SK-N-SH (cell line): ENCODE results near the gene FANCI. TPM values are rescaled to one million over a fixed set of nuclear protein-coding genes. Genes with fewer than 3 reads are reported as not detected.
A peak's percentile ranks its signal among the peaks of the same experiment; 100 is the strongest.

Experiments used
- CTCF ChIA-PET: fragments of 300-600, 350-600 bp; formaldehyde crosslinking; extraction: SDS; loops from one replicate; lab custom pipeline; 2021; lab: Yijun Ruan, JAX
- POLR2A ChIA-PET: fragments of 350-600 bp; sonication (Branson Sonifier 250); formaldehyde crosslinking; extraction: SDS; loops from one replicate; lab custom pipeline; 2020; ENCODE audit warnings: antibody characterized with exemption, inconsistent platforms; lab: Yijun Ruan, JAX
- DNase-seq: peaks from one replicate; pipeline ENCODE4 v3.0.0; 2012
- H2AFZ ChIP-seq: fragments of 200-600 bp; sonication (generic); 2 replicates; pipeline ENCODE4 v1.8.1; 2016; ENCODE audit warnings: antibody characterized with exemption, mild to moderate bottlenecking, low read depth
- H3F3A ChIP-seq: fragments of 200-600 bp; sonication (generic); replicated peaks from 2 replicates; pipeline ENCODE3; 2016; ENCODE audit warnings: antibody characterized with exemption, mild to moderate bottlenecking; ENCODE audit not compliant: insufficient read depth
- H3K27ac ChIP-seq, 2 experiments: fragments of 200-500 bp in 1 of 2; fragments of 200-600 bp in 1 of 2; sonication (Bioruptor generic) in 1 of 2; sonication (generic), shearing (Covaris generic) in 1 of 2; 2 replicates each; pipeline versions ENCODE4 v1.5.1 to v1.6.1; 2014 to 2016; ENCODE audit warnings: low read depth in 2 of 2, inconsistent platforms in 1 of 2, low read length in 1 of 2, mild to moderate bottlenecking in 1 of 2, mixed read lengths in 1 of 2
- H3K27me3 ChIP-seq: fragments of 200-600 bp; sonication (generic), shearing (Covaris generic); 2 replicates; pipeline ENCODE4 v1.6.1; 2016; ENCODE audit warnings: mixed run types; ENCODE audit not compliant: insufficient read depth
- H3K36me3 ChIP-seq, 2 experiments: fragments of 200-500 bp in 1 of 2; fragments of 200-600 bp in 1 of 2; sonication (Bioruptor generic) in 1 of 2; sonication (generic) in 1 of 2; replicated peaks in 1 of 2; 2 replicates each; pipeline versions ENCODE3 to v1.5.1; 2014 to 2016; ENCODE audit warnings: low read length in 1 of 2, mild to moderate bottlenecking in 1 of 2; ENCODE audit not compliant: insufficient read depth in 2 of 2, control insufficient read depth in 1 of 2
- H3K4me1 ChIP-seq, 2 experiments: fragments of 200-500 bp in 1 of 2; fragments of 200-600 bp in 1 of 2; sonication (Bioruptor generic) in 1 of 2; sonication (generic), shearing (Covaris generic) in 1 of 2; 2 replicates each; pipeline versions ENCODE4 v1.5.1 to v1.6.1; 2014 to 2016; ENCODE audit warnings: low read depth in 1 of 2, low read length in 1 of 2, mixed run types in 1 of 2; ENCODE audit not compliant: insufficient read depth in 2 of 2, control insufficient read depth in 1 of 2
- H3K4me2 ChIP-seq: fragments of 200-600 bp; sonication (generic), shearing (Covaris generic); 2 replicates; pipeline ENCODE4 v1.6.1; 2017; ENCODE audit warnings: mixed run types
- H3K4me3 ChIP-seq, 2 experiments: fragments of 200-500 bp in 1 of 2; fragments of 200-600 bp in 1 of 2; sonication (Bioruptor generic) in 1 of 2; sonication (generic), shearing (Covaris generic) in 1 of 2; 2 replicates each; pipeline versions ENCODE4 v1.5.1 to v1.8.1; 2014 to 2016; ENCODE audit warnings: low read depth in 2 of 2, inconsistent platforms in 1 of 2, low read length in 1 of 2, mild to moderate bottlenecking in 1 of 2, mixed read lengths in 1 of 2, moderate library complexity in 1 of 2
- H3K79me2 ChIP-seq: fragments of 200-600 bp; sonication (generic); 2 replicates; pipeline ENCODE4 v1.8.1; 2017; ENCODE audit warnings: mild to moderate bottlenecking; ENCODE audit not compliant: insufficient read depth
- H3K9ac ChIP-seq: fragments of 200-600 bp; sonication (generic); 2 replicates; pipeline ENCODE4 v1.6.1; 2017; ENCODE audit warnings: mixed run types
- H3K9me2 ChIP-seq: fragments of 200-600 bp; sonication (generic); 2 replicates; pipeline ENCODE4 v1.6.1; 2017; ENCODE audit warnings: mixed run types
- H3K9me3 ChIP-seq: fragments of 200-600 bp; sonication (generic); 2 replicates; pipeline ENCODE4 v1.6.1; 2017; ENCODE audit warnings: mixed run types, mild to moderate bottlenecking, moderate library complexity
- H4K20me1 ChIP-seq: fragments of 200-600 bp; sonication (generic); 2 replicates; pipeline ENCODE4 v1.6.1; 2017; ENCODE audit warnings: mild to moderate bottlenecking, mixed run types; ENCODE audit not compliant: insufficient read depth
- CHD2 ChIP-seq: fragments of 150-350 bp; IDR thresholded peaks from 2 replicates; pipeline ENCODE4 v1.6.1; 2018; ENCODE audit warnings: low read length; ENCODE audit not compliant: partially characterized antibody
- EP300 ChIP-seq, 2 experiments: IDR thresholded peaks; 2 replicates each; pipeline versions ENCODE4 v1.4.0 to v1.6.1; 2012; ENCODE audit warnings: borderline replicate concordance in 1 of 2, low read depth in 1 of 2, low read length in 1 of 2
- EZH2phosphoT487 ChIP-seq: fragments of 200-600 bp; sonication (generic); IDR thresholded peaks from 2 replicates; pipeline ENCODE4 v1.6.1; 2017; ENCODE audit warnings: low read depth, mixed run types, mild to moderate bottlenecking, antibody characterized with exemption, moderate library complexity, borderline replicate concordance
- FOSL2 ChIP-seq: IDR thresholded peaks from 2 replicates; pipeline ENCODE4 v1.4.0; 2012; ENCODE audit warnings: low read depth, mild to moderate bottlenecking, moderate library complexity, borderline replicate concordance
- GATA2 ChIP-seq: sonication (generic); formaldehyde crosslinking; IDR thresholded peaks from 2 replicates; pipeline ENCODE4 v1.5.0; 2020; ENCODE audit warnings: mild to moderate bottlenecking, missing genetic modification reagents
- JUND ChIP-seq: IDR thresholded peaks from 2 replicates; pipeline ENCODE4 v1.4.0; 2012
- MEF2A ChIP-seq: IDR thresholded peaks from 2 replicates; pipeline ENCODE4 v1.4.0; 2012; ENCODE audit warnings: low read depth, borderline replicate concordance
- NRF1 ChIP-seq: IDR thresholded peaks from 2 replicates; pipeline ENCODE4 v1.6.1; 2012; ENCODE audit warnings: low read depth, mild to moderate bottlenecking, low read length
- POLR2AphosphoS5 ChIP-seq: IDR thresholded peaks from 2 replicates; pipeline ENCODE4 v1.6.1; 2012; ENCODE audit warnings: low read depth, low read length
- RCOR1 ChIP-seq: fragments of 150-350 bp; IDR thresholded peaks from 2 replicates; pipeline ENCODE4 v1.6.1; 2017; ENCODE audit warnings: antibody characterized with exemption, low read length
- RFX5 ChIP-seq: IDR thresholded peaks from 2 replicates; pipeline ENCODE4 v1.6.1; 2012; ENCODE audit warnings: mild to moderate bottlenecking, improper control_type of control experiment, low read length
- SIN3A ChIP-seq: IDR thresholded peaks from 2 replicates; pipeline ENCODE4 v1.6.1; 2012; ENCODE audit warnings: low read depth, mild to moderate bottlenecking, low read length, moderate library complexity, borderline replicate concordance
- SMC3 ChIP-seq: IDR thresholded peaks from 2 replicates; pipeline ENCODE4 v1.6.1; 2012; ENCODE audit warnings: low read depth, low read length, improper control_type of control experiment
- TCF12 ChIP-seq: IDR thresholded peaks from 2 replicates; pipeline ENCODE4 v1.4.0; 2012
- TEAD4 ChIP-seq: IDR thresholded peaks from 2 replicates; pipeline ENCODE4 v1.4.0; 2012; ENCODE audit warnings: mild to moderate bottlenecking, borderline replicate concordance; ENCODE audit not compliant: insufficient read depth
- YY1 ChIP-seq: IDR thresholded peaks from 2 replicates; pipeline ENCODE4 v1.4.0; 2012; ENCODE audit warnings: low read depth, mild to moderate bottlenecking
- ZBTB33 ChIP-seq: IDR thresholded peaks from 2 replicates; pipeline ENCODE4 v1.4.0; 2012; ENCODE audit warnings: low read depth, borderline replicate concordance
- WGBS: methylation state at CpG from one replicate; pipeline ENCODE4 v1.1.6; 2017; ENCODE audit warnings: low lambda C conversion rate; 5-methylcytosine and 5-hydroxymethylcytosine counted together
- polyA plus RNA-seq, 3 experiments: library from polyadenylated mRNA; depleted of rRNA; stranded (reverse); fragments of >200 nt; gene quantifications; 2 replicates each; pipeline ENCODE4 v1.2.3, GENCODE V29; 2012
- small RNA-seq, 7 experiments: library from RNA; depleted of rRNA; stranded (forward); fragments of <200 nt; gene quantifications; one replicate each; pipeline ENCODE3, GENCODE V24; 2012

FANCI gene
- polyA plus RNA-seq, 1 of the 3 experiments (the other 2 are of a cell fraction), result 13.2 TPM

GRCh38 chr15:89365462-89366065, 121.8 kb downstream of the FANCI start:
- peaks cover 19% of the 10 kb centered on the region for H3K27me3 ChIP-seq
- peaks cover 0 to 74% of the 10 kb centered on the region in 2 experiments; a peak in 2 of 4 replicates for H3K4me1 ChIP-seq
- H3K9me3 ChIP-seq, result no peaks in the 10 kb centered on the region
- H3K4me2 ChIP-seq, result no peak overlapping the region
- H3K9me2 ChIP-seq, result no peaks in the 10 kb centered on the region
- no peak for TF ChIP-seq TEAD4
- no peak for TF ChIP-seq SMC3
- TF ChIP-seq POLR2AphosphoS5, result no peak
- TF ChIP-seq EP300 (IDR thresholded peaks at IDR 0.05; ENCODE audit: borderline replicate concordance in 1 of 2, low read depth in 1 of 2, low read length in 1 of 2), result no peak
- TF ChIP-seq RCOR1, result no peak
- TF ChIP-seq SIN3A, result no peak
- TF ChIP-seq JUND, result no peak
- TF ChIP-seq YY1, result no peak
- TF ChIP-seq FOSL2, result no peak
- no peak for TF ChIP-seq CHD2
- TF ChIP-seq MEF2A, result no peak
- TF ChIP-seq GATA2, result no peak
- TF ChIP-seq EZH2phosphoT487, result no peak
- TF ChIP-seq NRF1, result no peak
- no peak for TF ChIP-seq TCF12
- no peak for TF ChIP-seq RFX5
- TF ChIP-seq ZBTB33, result no peak
- H3K27ac ChIP-seq, result peak overlapping the region in 1 of 2 experiments; percentile 25; a peak in 1 of 4 replicates
- peaks cover 7% of the 10 kb centered on the region; the same call in 1 of the 2 replicates for H4K20me1 ChIP-seq
- CTCF ChIA-PET, result interaction anchor here (2.0 to 23.0 kb wide), 6 partner anchors 7 to 112 kb away, joined by 4 to 766 read pairs (median 376); no protein-coding TSS in a partner anchor
- H3F3A ChIP-seq, result peaks cover 6% of the 10 kb centered on the region
- no peak overlapping the region for H3K9ac ChIP-seq
- no peak overlapping the region for H3K4me3 ChIP-seq
- no peak for DNase-seq
- POLR2A ChIA-PET, result interaction anchor here (0.8 kb wide), 1 partner anchor 31 kb away, joined by 4 read pairs; the partner anchor contains the start of gene POLG
- H3K36me3 ChIP-seq, result peaks cover 0 to 2% of the 10 kb centered on the region in 2 experiments
- WGBS, result 72% methylated on average over 18 of the region's 22 CpGs
- no peaks in the 10 kb centered on the region for H3K79me2 ChIP-seq
- H2AFZ ChIP-seq, result no peak overlapping the region

Small RNA genes within 50 kb of the gene (small RNA-seq; reads per million reads assigned to genes)
- 0 reads per million in 7 experiments for gene MIR6766

Other genes starting within 250 kb of the FANCI start
- 19.2 and 25.7 TPM in 2 replicates for gene ABHD2, start 155.5 kb upstream of the FANCI start, polyA plus RNA-seq (2012; rRNA removed)
- not detected in 2 replicates for gene RLBP1, start 22.4 kb upstream of the FANCI start, polyA plus RNA-seq (2012; rRNA removed)
- 24.9 and 25.1 TPM in 2 replicates for gene POLG, start 90.8 kb downstream of the FANCI start, polyA plus RNA-seq (2012; rRNA removed)